Effector memory CD8-positive, alpha-beta T cell (primary cell): Measurements from ENCODE around the gene FAM120A.

Experiments used
- ATAC-seq: fragments of 150-1000 bp; cut with Tn5 transposase; replicated peaks from 2 replicates; pipeline ENCODE4 v1.10.0; 2021; ENCODE audit warnings: mild to moderate bottlenecking, moderate library complexity
- DNase-seq, 3 experiments: peaks; one replicate each; pipeline ENCODE4 v3.0.0; 2021
- H3K27ac Mint-ChIP-seq, 2 donors: one replicate each; pipeline ENCODE4 v1.8.0; 2022; ENCODE audit warnings: mild to moderate bottlenecking in 2 of 2, mixed read lengths in 2 of 2, moderate library complexity in 2 of 2
- H3K27me3 Mint-ChIP-seq, 2 donors: one replicate each; pipeline ENCODE4 v1.8.0; 2022; ENCODE audit warnings: mixed read lengths in 2 of 2
- H3K36me3 Mint-ChIP-seq: one replicate; pipeline ENCODE4 v1.8.0; 2022; ENCODE audit warnings: mild to moderate bottlenecking, moderate library complexity, mixed read lengths; ENCODE audit not compliant: insufficient read depth
- H3K4me1 Mint-ChIP-seq, 2 donors: one replicate each; pipeline ENCODE4 v1.8.0; 2022; ENCODE audit warnings: low read depth in 2 of 2, mixed read lengths in 2 of 2
- H3K4me3 Mint-ChIP-seq, 2 donors: one replicate each; pipeline ENCODE4 v1.8.0; 2022; ENCODE audit warnings: mild to moderate bottlenecking in 2 of 2, mixed read lengths in 2 of 2, moderate library complexity in 2 of 2
- H3K9me3 Mint-ChIP-seq, 2 donors: one replicate each; pipeline ENCODE4 v1.8.0; 2022; ENCODE audit warnings: mixed read lengths in 2 of 2

Gene FAM120A

GRCh38 chr9:93467062-93467416 lies 15.6 kb downstream of the FAM120A start:
- Mint-ChIP-seq H3K9me3 (no peaks in the 10 kb centered on the region), H3K27ac (peak overlapping the region in 1 of 2 donors; percentile 95), H3K4me3 (peak overlapping the region; percentile 54 to 68), H3K27me3 (no peaks in the 10 kb centered on the region), H3K36me3 (peaks cover 13% of the 10 kb centered on the region), H3K4me1 (peaks cover 59 to 82% of the 10 kb centered on the region in 2 donors)
- DNase-seq = no peak
- no peak for ATAC-seq

- ATAC-seq (no peak), DNase-seq (no peak)
- H3K36me3 Mint-ChIP-seq = peaks cover 13% of the 10 kb centered on the region
- peaks cover 61 to 80% of the 10 kb centered on the region in 2 donors for H3K4me1 Mint-ChIP-seq
- H3K27me3 Mint-ChIP-seq = no peaks in the 10 kb centered on the region
- H3K27ac Mint-ChIP-seq = peak overlapping the region; percentile 32 to 95
- H3K4me3 Mint-ChIP-seq = peak overlapping the region; percentile 54 to 68
- no peaks in the 10 kb centered on the region for H3K9me3 Mint-ChIP-seq
Measured at GRCh38 chr9:93467462-93467861, 16.0 kb downstream of the FAM120A start.

GRCh38 chr9:93468763-93469456 lies 17.4 kb downstream of the FAM120A start:
- ATAC-seq (peak; percentile 56), DNase-seq (no peak)
- Mint-ChIP-seq H3K36me3 (peaks cover 19% of the 10 kb centered on the region), H3K4me1 (peaks cover 52 to 70% of the 10 kb centered on the region in 2 donors), H3K9me3 (no peaks in the 10 kb centered on the region), H3K4me3 (peak overlapping the region; percentile 68 to 77), H3K27me3 (no peaks in the 10 kb centered on the region), H3K27ac (peak overlapping the region; percentile 89 to 95)

GRCh38 chr9:93470391-93470790 lies 18.9 kb downstream of the FAM120A start:
- Mint-ChIP-seq H3K36me3 (peaks cover 19% of the 10 kb centered on the region), H3K9me3 (no peaks in the 10 kb centered on the region), H3K27ac (peak overlapping the region; percentile 52 to 75), H3K4me3 (no peak overlapping the region), H3K4me1 (peaks cover 44 to 57% of the 10 kb centered on the region in 2 donors), H3K27me3 (no peaks in the 10 kb centered on the region)
- ATAC-seq (no peak), DNase-seq (no peak)

GRCh38 chr9:93471124-93471523 lies 19.6 kb downstream of the FAM120A start:
- no peak for ATAC-seq
- Mint-ChIP-seq H3K4me1 (peaks cover 42 to 58% of the 10 kb centered on the region in 2 donors), H3K27ac (no peak overlapping the region), H3K9me3 (no peaks in the 10 kb centered on the region), H3K27me3 (no peaks in the 10 kb centered on the region), H3K36me3 (peaks cover 19% of the 10 kb centered on the region), H3K4me3 (no peak overlapping the region)
- DNase-seq = no peak

- no peaks in the 10 kb centered on the region for H3K9me3 Mint-ChIP-seq
- DNase-seq (no peak), ATAC-seq (no peak)
- no peak overlapping the region for H3K27ac Mint-ChIP-seq
- peaks cover 19% of the 10 kb centered on the region for H3K36me3 Mint-ChIP-seq
- H3K4me1 Mint-ChIP-seq = peaks cover 27 to 47% of the 10 kb centered on the region in 2 donors
- H3K27me3 Mint-ChIP-seq = no peaks in the 10 kb centered on the region
- H3K4me3 Mint-ChIP-seq = no peak overlapping the region
Measured at GRCh38 chr9:93473411-93473810, 21.9 kb downstream of the FAM120A start.

- no peak overlapping the region for H3K27ac Mint-ChIP-seq
- ATAC-seq (no peak), DNase-seq (no peak)
- H3K4me3 Mint-ChIP-seq = no peak overlapping the region
- no peaks in the 10 kb centered on the region for H3K9me3 Mint-ChIP-seq
- H3K27me3 Mint-ChIP-seq = no peaks in the 10 kb centered on the region
- peaks cover 26% of the 10 kb centered on the region for H3K36me3 Mint-ChIP-seq
- peaks cover 23 to 37% of the 10 kb centered on the region in 2 donors for H3K4me1 Mint-ChIP-seq
Measured at GRCh38 chr9:93475108-93475507, 23.6 kb downstream of the FAM120A start.

GRCh38 chr9:93475856-93476255 lies 24.4 kb downstream of the FAM120A start:
- Mint-ChIP-seq H3K27ac (no peak overlapping the region), H3K4me1 (peaks cover 20 to 36% of the 10 kb centered on the region in 2 donors), H3K36me3 (peaks cover 28% of the 10 kb centered on the region), H3K27me3 (no peaks in the 10 kb centered on the region), H3K9me3 (no peaks in the 10 kb centered on the region), H3K4me3 (no peak overlapping the region)
- ATAC-seq = no peak
- DNase-seq = no peak

- H3K27ac Mint-ChIP-seq = peak overlapping the region in 1 of 2 donors; percentile 11
- H3K4me3 Mint-ChIP-seq = no peak overlapping the region
- H3K27me3 Mint-ChIP-seq = no peaks in the 10 kb centered on the region
- no peak for DNase-seq
- peaks cover 22 to 41% of the 10 kb centered on the region in 2 donors for H3K4me1 Mint-ChIP-seq
- H3K9me3 Mint-ChIP-seq = no peaks in the 10 kb centered on the region
- no peak for ATAC-seq
- H3K36me3 Mint-ChIP-seq = peaks cover 29% of the 10 kb centered on the region
Measured at GRCh38 chr9:93476924-93477323, 25.4 kb downstream of the FAM120A start.

- Mint-ChIP-seq H3K4me1 (peaks cover 20 to 43% of the 10 kb centered on the region in 2 donors), H3K27me3 (no peaks in the 10 kb centered on the region), H3K27ac (peak overlapping the region; percentile 11 to 39), H3K4me3 (no peak overlapping the region), H3K36me3 (peaks cover 28% of the 10 kb centered on the region), H3K9me3 (no peaks in the 10 kb centered on the region)
- DNase-seq (no peak), ATAC-seq (no peak)
Measured at GRCh38 chr9:93477397-93477796, 25.9 kb downstream of the FAM120A start.

- Mint-ChIP-seq H3K9me3 (no peaks in the 10 kb centered on the region), H3K27me3 (no peaks in the 10 kb centered on the region), H3K36me3 (peaks cover 22% of the 10 kb centered on the region), H3K4me3 (no peak overlapping the region), H3K4me1 (peaks cover 20 to 48% of the 10 kb centered on the region in 2 donors), H3K27ac (no peak overlapping the region)
- no peak for DNase-seq
- ATAC-seq = no peak
Measured at GRCh38 chr9:93479726-93480125, 28.2 kb downstream of the FAM120A start.

GRCh38 chr9:93480262-93480661 lies 28.8 kb downstream of the FAM120A start:
- DNase-seq (no peak), ATAC-seq (no peak)
- H3K4me3 Mint-ChIP-seq = no peak overlapping the region
- H3K27me3 Mint-ChIP-seq = no peaks in the 10 kb centered on the region
- peaks cover 22% of the 10 kb centered on the region for H3K36me3 Mint-ChIP-seq
- H3K27ac Mint-ChIP-seq = peak overlapping the region in 1 of 2 donors; percentile 49
- no peaks in the 10 kb centered on the region for H3K9me3 Mint-ChIP-seq
- peaks cover 20 to 51% of the 10 kb centered on the region in 2 donors for H3K4me1 Mint-ChIP-seq

GRCh38 chr9:93480728-93481324 lies 29.3 kb downstream of the FAM120A start:
- Mint-ChIP-seq H3K36me3 (peaks cover 22% of the 10 kb centered on the region), H3K4me3 (no peak overlapping the region), H3K4me1 (peaks cover 20 to 50% of the 10 kb centered on the region in 2 donors), H3K27ac (peak overlapping the region in 1 of 2 donors; percentile 49), H3K27me3 (no peaks in the 10 kb centered on the region), H3K9me3 (no peaks in the 10 kb centered on the region)
- DNase-seq (no peak), ATAC-seq (no peak)

- H3K36me3 Mint-ChIP-seq = peaks cover 36% of the 10 kb centered on the region
Measured at GRCh38 chr9:93483497-93483896, 32.0 kb downstream of the FAM120A start.

More at GRCh38 chr9:93483497-93483896, 32.0 kb downstream of the FAM120A start:
- DNase-seq = no peak
- H3K27ac Mint-ChIP-seq = no peak overlapping the region
- no peaks in the 10 kb centered on the region for H3K9me3 Mint-ChIP-seq
- H3K4me1 Mint-ChIP-seq = peaks cover 24 to 48% of the 10 kb centered on the region in 2 donors
- no peaks in the 10 kb centered on the region for H3K27me3 Mint-ChIP-seq
- no peak overlapping the region for H3K4me3 Mint-ChIP-seq
- no peak for ATAC-seq
